C4-2B (cell line): ENCODE measurements around the gene GABRP.

Experiments used
- ZFX ChIP-seq: fragments of 450-650 bp; IDR thresholded peaks from 2 replicates; pipeline ENCODE4 v1.6.1; 2017
- TF ChIP-seq, protein P1 (sequence below): fragments of 450-650 bp; conservative IDR thresholded peaks from 2 replicates; pipeline ENCODE4 v1.5.1; 2017; ENCODE audit warnings: mild to moderate bottlenecking

DNA sequence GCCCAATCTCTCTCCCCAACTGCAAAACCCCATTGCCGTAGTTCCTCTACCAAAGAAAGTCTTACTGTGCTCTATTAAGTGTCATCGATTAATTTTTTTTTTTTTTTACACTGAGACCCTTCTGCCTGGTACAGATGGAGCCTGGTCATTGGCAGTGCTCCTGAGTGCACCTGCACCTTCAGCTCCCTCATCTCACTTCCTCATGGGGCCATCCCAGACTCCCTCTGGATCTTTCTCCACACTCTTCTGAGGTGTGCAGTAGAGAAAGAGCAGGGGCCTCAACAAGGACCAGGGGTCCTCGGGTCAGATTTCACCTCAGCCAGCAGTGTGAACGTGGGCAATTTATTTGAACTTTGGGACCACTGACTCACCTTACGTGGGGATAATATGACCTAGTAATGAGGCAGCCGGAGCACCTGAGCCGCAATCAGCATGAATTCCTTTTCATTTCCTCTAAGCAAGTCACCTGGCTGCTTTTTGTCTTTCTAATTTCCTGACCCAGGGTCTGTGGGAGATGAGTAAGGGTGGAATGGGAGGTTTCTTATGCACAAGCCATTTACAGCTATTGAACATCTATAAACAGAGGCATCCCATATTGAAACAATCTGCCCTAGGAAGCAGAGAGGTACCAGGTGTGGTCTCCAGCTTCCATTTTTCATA, 22.3 kb upstream of the GABRP start:
- TF ChIP-seq, protein P1, sequence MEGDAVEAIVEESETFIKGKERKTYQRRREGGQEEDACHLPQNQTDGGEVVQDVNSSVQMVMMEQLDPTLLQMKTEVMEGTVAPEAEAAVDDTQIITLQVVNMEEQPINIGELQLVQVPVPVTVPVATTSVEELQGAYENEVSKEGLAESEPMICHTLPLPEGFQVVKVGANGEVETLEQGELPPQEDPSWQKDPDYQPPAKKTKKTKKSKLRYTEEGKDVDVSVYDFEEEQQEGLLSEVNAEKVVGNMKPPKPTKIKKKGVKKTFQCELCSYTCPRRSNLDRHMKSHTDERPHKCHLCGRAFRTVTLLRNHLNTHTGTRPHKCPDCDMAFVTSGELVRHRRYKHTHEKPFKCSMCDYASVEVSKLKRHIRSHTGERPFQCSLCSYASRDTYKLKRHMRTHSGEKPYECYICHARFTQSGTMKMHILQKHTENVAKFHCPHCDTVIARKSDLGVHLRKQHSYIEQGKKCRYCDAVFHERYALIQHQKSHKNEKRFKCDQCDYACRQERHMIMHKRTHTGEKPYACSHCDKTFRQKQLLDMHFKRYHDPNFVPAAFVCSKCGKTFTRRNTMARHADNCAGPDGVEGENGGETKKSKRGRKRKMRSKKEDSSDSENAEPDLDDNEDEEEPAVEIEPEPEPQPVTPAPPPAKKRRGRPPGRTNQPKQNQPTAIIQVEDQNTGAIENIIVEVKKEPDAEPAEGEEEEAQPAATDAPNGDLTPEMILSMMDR = no peak
- no peak for TF ChIP-seq ZFX
